Osteoblast (primary cell): Measurements from ENCODE around the gene MGAT5. TPM values are rescaled to one million over a fixed set of nuclear protein-coding genes. Genes with fewer than 3 reads are reported as not detected.

Experiments
- DNase-seq: peaks from one replicate; pipeline ENCODE4 v3.0.0; 2011; ENCODE audit warnings: low spot score, mixed read lengths; ENCODE audit not compliant: insufficient read length; ENCODE audit errors: missing footprints
- H2AFZ ChIP-seq: 2 replicates; pipeline ENCODE4 v1.6.0; 2011; ENCODE audit warnings: mild to moderate bottlenecking, low read length
- H3K27ac ChIP-seq: 2 replicates; pipeline ENCODE4 v1.5.1; 2011; ENCODE audit warnings: mild to moderate bottlenecking, low read depth, low read length, moderate library complexity
- H3K27me3 ChIP-seq: 2 replicates; pipeline ENCODE4 v1.6.0; 2012; ENCODE audit warnings: mild to moderate bottlenecking, control low read depth, inconsistent platforms, low read length, moderate library complexity; ENCODE audit not compliant: insufficient read depth
- H3K36me3 ChIP-seq: 2 replicates; pipeline ENCODE4 v1.5.1; 2011; ENCODE audit warnings: mild to moderate bottlenecking, low read length, control low read depth, moderate library complexity; ENCODE audit not compliant: insufficient read depth
- H3K4me1 ChIP-seq: 2 replicates; pipeline ENCODE4 v1.5.1; 2011; ENCODE audit warnings: mild to moderate bottlenecking, low read length, control low read depth, moderate library complexity; ENCODE audit not compliant: insufficient read depth
- H3K4me2 ChIP-seq: 2 replicates; pipeline ENCODE4 v1.6.0; 2011; ENCODE audit warnings: mild to moderate bottlenecking, low read length; ENCODE audit not compliant: insufficient read depth
- H3K4me3 ChIP-seq: fragments of 200-600 bp; sonication (generic); 3 replicates; pipeline ENCODE4 v1.5.1; 2012; ENCODE audit warnings: mild to moderate bottlenecking, low read length, inconsistent platforms; ENCODE audit not compliant: insufficient read depth
- H3K79me2 ChIP-seq: 2 replicates; pipeline ENCODE4 v1.6.0; 2012; ENCODE audit warnings: mild to moderate bottlenecking, low read length, control low read depth, inconsistent platforms; ENCODE audit not compliant: insufficient read depth
- H3K9me3 ChIP-seq: 2 replicates; pipeline ENCODE4 v1.5.1; 2011; ENCODE audit warnings: low read depth, low read length, control low read depth
- H4K20me1 ChIP-seq: 2 replicates; pipeline ENCODE4 v1.6.0; 2012; ENCODE audit warnings: mild to moderate bottlenecking, low read length, control low read depth; ENCODE audit not compliant: insufficient read depth
- total RNA-seq: library from RNA; depleted of rRNA; stranded (reverse); fragments of >200 nt; gene quantifications from 2 replicates; pipeline ENCODE4 v1.2.3, GENCODE V29; 2012
- TF ChIP-seq, protein P1 (sequence below): IDR thresholded peaks from 2 replicates; pipeline ENCODE4 v1.5.1; 2011; ENCODE audit warnings: mild to moderate bottlenecking, low read depth, low read length, moderate library complexity; ENCODE audit errors: extremely low read depth

Gene MGAT5
- total RNA-seq, 1 donor, result 29.7 TPM

DNA sequence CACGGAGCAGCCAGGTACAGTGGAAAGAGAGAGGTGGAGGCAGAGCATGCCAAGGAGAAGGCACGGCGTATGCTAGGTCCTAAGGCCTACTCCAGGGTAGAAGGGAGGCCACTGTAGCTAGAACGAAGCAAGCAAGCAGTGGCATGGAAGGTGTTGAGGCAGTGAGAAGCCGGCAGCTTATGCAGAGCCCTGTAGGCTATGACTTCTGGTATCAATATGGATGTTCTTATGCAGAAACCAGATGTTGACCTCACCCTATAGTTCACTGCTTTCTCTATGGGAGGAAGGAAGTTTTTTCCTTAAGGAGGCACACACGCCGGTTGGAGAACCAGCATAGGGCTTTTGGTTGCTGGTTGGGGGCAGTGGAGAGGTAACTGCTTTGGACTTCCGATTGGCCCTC is 6.1 kb downstream of the MGAT5 start:
- no peaks in the 10 kb centered on the region for H3K27me3 ChIP-seq
- no peak for DNase-seq
- H2AFZ ChIP-seq, result peak overlapping the region; percentile 11
- no peaks in the 10 kb centered on the region for H3K36me3 ChIP-seq
- TF ChIP-seq, protein P1, sequence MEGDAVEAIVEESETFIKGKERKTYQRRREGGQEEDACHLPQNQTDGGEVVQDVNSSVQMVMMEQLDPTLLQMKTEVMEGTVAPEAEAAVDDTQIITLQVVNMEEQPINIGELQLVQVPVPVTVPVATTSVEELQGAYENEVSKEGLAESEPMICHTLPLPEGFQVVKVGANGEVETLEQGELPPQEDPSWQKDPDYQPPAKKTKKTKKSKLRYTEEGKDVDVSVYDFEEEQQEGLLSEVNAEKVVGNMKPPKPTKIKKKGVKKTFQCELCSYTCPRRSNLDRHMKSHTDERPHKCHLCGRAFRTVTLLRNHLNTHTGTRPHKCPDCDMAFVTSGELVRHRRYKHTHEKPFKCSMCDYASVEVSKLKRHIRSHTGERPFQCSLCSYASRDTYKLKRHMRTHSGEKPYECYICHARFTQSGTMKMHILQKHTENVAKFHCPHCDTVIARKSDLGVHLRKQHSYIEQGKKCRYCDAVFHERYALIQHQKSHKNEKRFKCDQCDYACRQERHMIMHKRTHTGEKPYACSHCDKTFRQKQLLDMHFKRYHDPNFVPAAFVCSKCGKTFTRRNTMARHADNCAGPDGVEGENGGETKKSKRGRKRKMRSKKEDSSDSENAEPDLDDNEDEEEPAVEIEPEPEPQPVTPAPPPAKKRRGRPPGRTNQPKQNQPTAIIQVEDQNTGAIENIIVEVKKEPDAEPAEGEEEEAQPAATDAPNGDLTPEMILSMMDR, result no peak
- peak overlapping the region; percentile 70 for H3K4me2 ChIP-seq
- H3K4me1 ChIP-seq, result peaks cover 36% of the 10 kb centered on the region
- peaks cover 24% of the 10 kb centered on the region for H3K79me2 ChIP-seq
- no peaks in the 10 kb centered on the region for H4K20me1 ChIP-seq
- H3K27ac ChIP-seq, result peak overlapping the region; percentile 86
- H3K4me3 ChIP-seq, result no peak overlapping the region
- no peaks in the 10 kb centered on the region for H3K9me3 ChIP-seq

GRCh38 chr2:134260713-134261112 is 6.8 kb downstream of the MGAT5 start:
- H4K20me1 ChIP-seq, result no peaks in the 10 kb centered on the region
- no peaks in the 10 kb centered on the region for H3K36me3 ChIP-seq
- H2AFZ ChIP-seq, result peak overlapping the region; percentile 11
- peak overlapping the region; percentile 2 for H3K4me3 ChIP-seq
- peak overlapping the region; percentile 70 for H3K4me2 ChIP-seq
- H3K27ac ChIP-seq, result peak overlapping the region; percentile 86
- TF ChIP-seq, protein P1, result no peak
- H3K27me3 ChIP-seq, result no peaks in the 10 kb centered on the region
- H3K4me1 ChIP-seq, result peaks cover 36% of the 10 kb centered on the region
- DNase-seq, result peak; percentile 90
- peaks cover 24% of the 10 kb centered on the region for H3K79me2 ChIP-seq
- H3K9me3 ChIP-seq, result no peaks in the 10 kb centered on the region

- H3K9me3 ChIP-seq, result no peaks in the 10 kb centered on the region
- H2AFZ ChIP-seq, result no peak overlapping the region
- TF ChIP-seq, protein P1, result no peak
- peak overlapping the region; percentile 70 for H3K4me2 ChIP-seq
- H3K36me3 ChIP-seq, result no peaks in the 10 kb centered on the region
- H4K20me1 ChIP-seq, result no peaks in the 10 kb centered on the region
- H3K27ac ChIP-seq, result peak overlapping the region; percentile 86
- H3K27me3 ChIP-seq, result no peaks in the 10 kb centered on the region
- DNase-seq, result no peak
- H3K79me2 ChIP-seq, result peaks cover 24% of the 10 kb centered on the region
- peaks cover 36% of the 10 kb centered on the region for H3K4me1 ChIP-seq
- peak overlapping the region; percentile 3 for H3K4me3 ChIP-seq
Measured at GRCh38 chr2:134261398-134262131, 7.7 kb downstream of the MGAT5 start.

GRCh38 chr2:134262684-134263083 is 8.8 kb downstream of the MGAT5 start:
- Histone ChIP-seq H2AFZ (no peak overlapping the region), H3K27me3 (no peaks in the 10 kb centered on the region), H3K4me3 (no peak overlapping the region), H3K79me2 (peaks cover 22% of the 10 kb centered on the region), H3K4me2 (no peak overlapping the region), H3K27ac (no peak overlapping the region), H3K9me3 (no peaks in the 10 kb centered on the region), H3K36me3 (no peaks in the 10 kb centered on the region), H3K4me1 (peaks cover 36% of the 10 kb centered on the region), H4K20me1 (no peaks in the 10 kb centered on the region)
- no peak for DNase-seq
- TF ChIP-seq, protein P1, result no peak
